Measurements from ENCODE around the gene ALG14.
"Not testable (repeated sequence)": the region's sequence is repeated elsewhere in the genome, so short reads cannot be mapped to it uniquely, and the experiment has no call there.

The ALG14 gene

DNA sequence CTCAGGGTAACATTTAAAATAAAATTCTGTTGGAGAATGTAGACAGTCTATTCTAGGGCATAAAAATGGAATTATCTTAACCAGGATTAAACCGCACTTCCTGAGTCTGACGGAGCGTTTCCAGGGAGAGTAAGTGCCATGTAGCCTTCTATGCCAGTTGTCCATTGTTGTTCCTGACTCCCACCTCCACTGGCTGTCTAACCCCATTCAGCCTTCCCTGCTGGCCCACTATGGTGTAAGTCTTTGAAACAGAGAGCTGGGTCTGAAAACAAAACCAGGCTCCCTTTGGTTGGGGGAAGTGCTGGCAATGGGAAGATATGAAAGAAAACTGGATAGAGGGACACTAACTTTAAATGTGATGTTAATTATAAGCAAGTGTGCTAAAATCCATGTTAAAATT is 74.6 kb downstream of the ALG14 start:
- H3K9me2 ChIP-seq (replicated peaks; ENCODE audit: insufficient read depth, low read length), result no peaks in the 10 kb centered on the region
- H3K79me2 ChIP-seq (ENCODE audit: insufficient read depth, low read length), result no peaks in the 10 kb centered on the region
- no peak overlapping the region for H3K9ac ChIP-seq (ENCODE audit: low read length)
- no peak overlapping the region for H3K4me2 ChIP-seq (ENCODE audit: low read depth, low read length, poor library complexity, severe bottlenecking)
- TF ChIP-seq EZH2phosphoT487 (conservative IDR thresholded peaks at IDR 0.05; ENCODE audit: low read length), result no peak
- TF ChIP-seq, protein P1, sequence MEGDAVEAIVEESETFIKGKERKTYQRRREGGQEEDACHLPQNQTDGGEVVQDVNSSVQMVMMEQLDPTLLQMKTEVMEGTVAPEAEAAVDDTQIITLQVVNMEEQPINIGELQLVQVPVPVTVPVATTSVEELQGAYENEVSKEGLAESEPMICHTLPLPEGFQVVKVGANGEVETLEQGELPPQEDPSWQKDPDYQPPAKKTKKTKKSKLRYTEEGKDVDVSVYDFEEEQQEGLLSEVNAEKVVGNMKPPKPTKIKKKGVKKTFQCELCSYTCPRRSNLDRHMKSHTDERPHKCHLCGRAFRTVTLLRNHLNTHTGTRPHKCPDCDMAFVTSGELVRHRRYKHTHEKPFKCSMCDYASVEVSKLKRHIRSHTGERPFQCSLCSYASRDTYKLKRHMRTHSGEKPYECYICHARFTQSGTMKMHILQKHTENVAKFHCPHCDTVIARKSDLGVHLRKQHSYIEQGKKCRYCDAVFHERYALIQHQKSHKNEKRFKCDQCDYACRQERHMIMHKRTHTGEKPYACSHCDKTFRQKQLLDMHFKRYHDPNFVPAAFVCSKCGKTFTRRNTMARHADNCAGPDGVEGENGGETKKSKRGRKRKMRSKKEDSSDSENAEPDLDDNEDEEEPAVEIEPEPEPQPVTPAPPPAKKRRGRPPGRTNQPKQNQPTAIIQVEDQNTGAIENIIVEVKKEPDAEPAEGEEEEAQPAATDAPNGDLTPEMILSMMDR (IDR thresholded peaks at IDR 0.05; ENCODE audit: insufficient read depth, low read length, poor library complexity, severe bottlenecking), result no peak
- no peaks in the 10 kb centered on the region for H3K9me3 ChIP-seq (ENCODE audit: insufficient read depth, low read length)
- H3K4me3 ChIP-seq (ENCODE audit: insufficient read depth, low read length, poor library complexity, severe bottlenecking), result no peak overlapping the region
- H3F3A ChIP-seq (ENCODE audit: insufficient read depth), result no peaks in the 10 kb centered on the region
- H3K27ac ChIP-seq (ENCODE audit: low read depth, low read length), result no peak overlapping the region
- H3K27me3 ChIP-seq (ENCODE audit: low read length), result no peaks in the 10 kb centered on the region
- no peaks in the 10 kb centered on the region for H4K20me1 ChIP-seq (ENCODE audit: low read depth, low read length)
- H3K36me3 ChIP-seq (ENCODE audit: low read length), result no peaks in the 10 kb centered on the region
- no peak overlapping the region for H2AFZ ChIP-seq (ENCODE audit: low read depth, low read length, severe bottlenecking)

DNA sequence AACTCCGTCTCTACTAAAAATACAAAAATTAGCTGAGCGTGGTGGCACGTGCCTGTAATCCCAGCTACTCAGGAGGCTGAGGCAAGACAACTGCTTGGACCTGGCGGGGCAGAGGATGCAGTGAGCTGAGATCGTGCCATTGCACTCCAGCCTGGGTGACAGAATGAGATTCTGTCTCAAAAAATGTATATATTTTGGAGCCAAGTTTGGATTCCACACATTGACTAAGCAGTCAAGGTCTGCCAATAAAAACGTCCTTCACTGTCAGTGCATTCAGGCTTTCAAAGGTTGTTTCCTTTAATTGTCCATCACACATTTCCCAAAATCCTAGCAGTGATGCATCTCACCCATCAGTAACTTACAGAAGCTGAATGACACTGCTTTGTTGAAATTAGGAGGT is 77.2 kb downstream of the ALG14 start:
- not testable (repeated sequence) for H3K36me3 ChIP-seq (ENCODE audit: low read length); H3K9ac ChIP-seq (ENCODE audit: low read length); H3K9me2 ChIP-seq (replicated peaks; ENCODE audit: insufficient read depth, low read length); H3K9me3 ChIP-seq (ENCODE audit: insufficient read depth, low read length); H3K4me2 ChIP-seq (ENCODE audit: low read depth, low read length, poor library complexity, severe bottlenecking); H3K79me2 ChIP-seq (ENCODE audit: insufficient read depth, low read length); H2AFZ ChIP-seq (ENCODE audit: low read depth, low read length, severe bottlenecking); H3F3A ChIP-seq (ENCODE audit: insufficient read depth); H3K27me3 ChIP-seq (ENCODE audit: low read length); H4K20me1 ChIP-seq (ENCODE audit: low read depth, low read length); H3K27ac ChIP-seq (ENCODE audit: low read depth, low read length); H3K4me3 ChIP-seq (ENCODE audit: insufficient read depth, low read length, poor library complexity, severe bottlenecking)

DNA sequence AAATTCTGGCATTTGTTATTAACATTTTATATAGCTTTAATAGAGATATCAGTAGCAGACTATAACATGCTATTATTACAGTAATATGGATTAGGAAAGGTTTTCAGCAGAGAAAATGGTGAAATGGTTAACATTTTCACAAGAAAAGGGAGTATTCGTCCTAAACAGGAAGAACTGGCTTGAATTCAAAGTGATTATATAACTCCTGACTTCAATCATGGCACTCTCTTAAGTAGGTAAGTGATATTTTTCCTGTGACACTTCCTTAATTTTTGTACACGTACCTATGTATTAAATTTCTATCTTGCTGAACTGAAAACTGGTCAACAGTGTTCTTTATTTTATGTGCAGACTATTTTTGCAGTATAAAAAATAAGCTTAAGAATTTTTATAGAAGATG is 77.9 kb downstream of the ALG14 start:
- Histone ChIP-seq H3K9me2 (replicated peaks; ENCODE audit: insufficient read depth, low read length) (no peaks in the 10 kb centered on the region), H3K4me2 (ENCODE audit: low read depth, low read length, poor library complexity, severe bottlenecking) (no peak overlapping the region), H3K4me3 (ENCODE audit: insufficient read depth, low read length, poor library complexity, severe bottlenecking) (no peak overlapping the region), H3K36me3 (ENCODE audit: low read length) (no peaks in the 10 kb centered on the region), H3K27ac (ENCODE audit: low read depth, low read length) (no peak overlapping the region), H2AFZ (ENCODE audit: low read depth, low read length, severe bottlenecking) (no peak overlapping the region), H4K20me1 (ENCODE audit: low read depth, low read length) (no peaks in the 10 kb centered on the region), H3K27me3 (ENCODE audit: low read length) (no peaks in the 10 kb centered on the region), H3K9me3 (ENCODE audit: insufficient read depth, low read length) (no peaks in the 10 kb centered on the region), H3F3A (ENCODE audit: insufficient read depth) (no peaks in the 10 kb centered on the region), H3K79me2 (ENCODE audit: insufficient read depth, low read length) (no peaks in the 10 kb centered on the region), H3K9ac (ENCODE audit: low read length) (no peak overlapping the region)
- TF ChIP-seq, protein P1 (IDR thresholded peaks at IDR 0.05; ENCODE audit: insufficient read depth, low read length, poor library complexity, severe bottlenecking), result no peak
- no peak for TF ChIP-seq EZH2phosphoT487 (conservative IDR thresholded peaks at IDR 0.05; ENCODE audit: low read length)

DNA sequence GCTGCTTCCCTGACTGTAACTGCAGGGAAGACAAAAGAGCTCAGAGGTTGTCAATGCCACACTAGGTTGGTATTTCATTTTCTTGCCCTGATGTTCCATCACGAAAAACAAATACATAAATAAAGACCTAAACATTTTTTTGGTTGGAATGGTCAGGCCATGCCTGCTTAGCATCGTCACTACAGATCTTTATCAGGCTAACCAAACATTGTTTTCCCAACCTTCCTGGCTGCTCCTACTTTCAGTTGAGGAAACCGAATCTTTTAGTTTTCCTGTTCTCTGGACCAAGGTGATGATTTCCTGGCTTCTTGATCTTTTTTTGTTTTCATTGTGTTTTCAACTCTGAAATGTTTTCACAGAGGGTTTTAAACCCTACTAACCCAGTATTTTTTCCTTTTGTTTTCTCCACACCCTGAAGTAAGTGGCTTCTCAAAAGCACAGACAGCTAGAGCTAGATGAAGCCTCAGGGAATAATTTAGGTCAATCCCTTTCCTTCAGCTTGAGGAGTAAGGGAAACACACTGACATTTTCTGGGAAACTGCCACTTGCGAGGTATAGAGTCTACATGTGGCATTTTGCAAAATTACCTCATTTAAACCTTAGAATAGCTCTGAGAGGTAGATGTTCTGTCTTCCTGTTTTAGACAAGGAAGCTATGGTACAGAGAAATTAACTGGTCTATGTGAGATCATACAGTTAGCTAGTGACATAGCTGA is 78.7 kb downstream of the ALG14 start:
- no peak for TF ChIP-seq EZH2phosphoT487 (conservative IDR thresholded peaks at IDR 0.05; ENCODE audit: low read length)
- TF ChIP-seq, protein P1 (IDR thresholded peaks at IDR 0.05; ENCODE audit: insufficient read depth, low read length, poor library complexity, severe bottlenecking), result no peak
- Histone ChIP-seq H3K9me3 (ENCODE audit: insufficient read depth, low read length) (no peaks in the 10 kb centered on the region), H3K27ac (ENCODE audit: low read depth, low read length) (no peak overlapping the region), H2AFZ (ENCODE audit: low read depth, low read length, severe bottlenecking) (no peak overlapping the region), H3F3A (ENCODE audit: insufficient read depth) (no peaks in the 10 kb centered on the region), H3K9ac (ENCODE audit: low read length) (no peak overlapping the region), H4K20me1 (ENCODE audit: low read depth, low read length) (no peaks in the 10 kb centered on the region), H3K4me2 (ENCODE audit: low read depth, low read length, poor library complexity, severe bottlenecking) (no peak overlapping the region), H3K4me3 (ENCODE audit: insufficient read depth, low read length, poor library complexity, severe bottlenecking) (no peak overlapping the region), H3K79me2 (ENCODE audit: insufficient read depth, low read length) (no peaks in the 10 kb centered on the region), H3K9me2 (replicated peaks; ENCODE audit: insufficient read depth, low read length) (no peaks in the 10 kb centered on the region), H3K27me3 (ENCODE audit: low read length) (no peaks in the 10 kb centered on the region), H3K36me3 (ENCODE audit: low read length) (no peaks in the 10 kb centered on the region)
